WTC11 (cell line): ENCODE data around the gene SELENOV.

ENCODE experiments used
- KAT7 ChIP-seq: sonication (generic); formaldehyde crosslinking; IDR thresholded peaks from 2 replicates; pipeline ENCODE4 v1.8.1; 2023; ENCODE audit warnings: missing genetic modification reagents, mild to moderate bottlenecking, borderline replicate concordance
- SMAD4 ChIP-seq: sonication (generic); formaldehyde crosslinking; IDR thresholded peaks from 2 replicates; pipeline ENCODE4 v1.8.0; 2022; ENCODE audit warnings: mild to moderate bottlenecking, missing genetic modification reagents
- TCF7 ChIP-seq: sonication (generic); formaldehyde crosslinking; IDR thresholded peaks from 2 replicates; pipeline ENCODE4 v1.8.0; 2022; ENCODE audit warnings: mild to moderate bottlenecking, low read depth, missing genetic modification reagents, moderate library complexity
- ZNF416 ChIP-seq: fragments of 250-450 bp; sonication (Bioruptor Pico); IDR thresholded peaks from 2 replicates; pipeline ENCODE4 v1.9.0; 2021; ENCODE audit warnings: mild to moderate bottlenecking, inconsistent platforms
- TF ChIP-seq, protein P1 (sequence below): sonication (generic); formaldehyde crosslinking; IDR thresholded peaks from 2 replicates; pipeline ENCODE4 v1.8.0; 2022; ENCODE audit warnings: missing genetic modification reagents

DNA sequence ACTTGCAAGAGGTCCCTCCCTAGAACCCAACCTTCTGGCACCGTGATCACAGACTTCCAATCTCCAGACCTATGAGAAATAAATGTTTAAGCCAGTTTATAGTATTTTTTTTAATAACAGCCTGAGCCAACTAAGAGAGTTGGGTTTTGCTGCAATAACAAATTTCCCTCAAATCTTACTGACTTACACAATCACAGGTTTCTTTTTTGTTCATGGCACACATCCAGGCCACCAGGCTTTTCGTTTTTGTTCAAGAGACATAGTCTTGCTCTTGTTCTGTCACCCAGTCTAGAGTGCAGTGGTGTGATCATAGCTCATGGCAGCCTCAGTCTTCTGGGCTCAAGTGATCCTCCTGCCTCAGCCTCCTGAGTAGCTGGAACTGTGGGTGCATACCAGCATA is 2.0 kb upstream of the SELENOV start:
- TF ChIP-seq KAT7 (CRISPR knock-in tag), result no peak
- TF ChIP-seq, protein P1, sequence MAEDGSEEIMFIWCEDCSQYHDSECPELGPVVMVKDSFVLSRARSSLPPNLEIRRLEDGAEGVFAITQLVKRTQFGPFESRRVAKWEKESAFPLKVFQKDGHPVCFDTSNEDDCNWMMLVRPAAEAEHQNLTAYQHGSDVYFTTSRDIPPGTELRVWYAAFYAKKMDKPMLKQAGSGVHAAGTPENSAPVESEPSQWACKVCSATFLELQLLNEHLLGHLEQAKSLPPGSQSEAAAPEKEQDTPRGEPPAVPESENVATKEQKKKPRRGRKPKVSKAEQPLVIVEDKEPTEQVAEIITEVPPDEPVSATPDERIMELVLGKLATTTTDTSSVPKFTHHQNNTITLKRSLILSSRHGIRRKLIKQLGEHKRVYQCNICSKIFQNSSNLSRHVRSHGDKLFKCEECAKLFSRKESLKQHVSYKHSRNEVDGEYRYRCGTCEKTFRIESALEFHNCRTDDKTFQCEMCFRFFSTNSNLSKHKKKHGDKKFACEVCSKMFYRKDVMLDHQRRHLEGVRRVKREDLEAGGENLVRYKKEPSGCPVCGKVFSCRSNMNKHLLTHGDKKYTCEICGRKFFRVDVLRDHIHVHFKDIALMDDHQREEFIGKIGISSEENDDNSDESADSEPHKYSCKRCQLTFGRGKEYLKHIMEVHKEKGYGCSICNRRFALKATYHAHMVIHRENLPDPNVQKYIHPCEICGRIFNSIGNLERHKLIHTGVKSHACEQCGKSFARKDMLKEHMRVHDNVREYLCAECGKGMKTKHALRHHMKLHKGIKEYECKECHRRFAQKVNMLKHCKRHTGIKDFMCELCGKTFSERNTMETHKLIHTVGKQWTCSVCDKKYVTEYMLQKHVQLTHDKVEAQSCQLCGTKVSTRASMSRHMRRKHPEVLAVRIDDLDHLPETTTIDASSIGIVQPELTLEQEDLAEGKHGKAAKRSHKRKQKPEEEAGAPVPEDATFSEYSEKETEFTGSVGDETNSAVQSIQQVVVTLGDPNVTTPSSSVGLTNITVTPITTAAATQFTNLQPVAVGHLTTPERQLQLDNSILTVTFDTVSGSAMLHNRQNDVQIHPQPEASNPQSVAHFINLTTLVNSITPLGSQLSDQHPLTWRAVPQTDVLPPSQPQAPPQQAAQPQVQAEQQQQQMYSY (CRISPR knock-in tag), result no peak
- no peak for TF ChIP-seq ZNF416 (CRISPR knock-in tag)
- no peak for TF ChIP-seq SMAD4 (CRISPR knock-in tag)
- no peak for TF ChIP-seq TCF7
